Measurements from ENCODE around the gene SERPINB2.
A peak's percentile ranks its signal among the peaks of the same experiment; 100 is the strongest.
"Not testable (repeated sequence)": the region's sequence is repeated elsewhere in the genome, so short reads cannot be mapped to it uniquely, and the experiment has no call there.

SERPINB2 gene

DNA sequence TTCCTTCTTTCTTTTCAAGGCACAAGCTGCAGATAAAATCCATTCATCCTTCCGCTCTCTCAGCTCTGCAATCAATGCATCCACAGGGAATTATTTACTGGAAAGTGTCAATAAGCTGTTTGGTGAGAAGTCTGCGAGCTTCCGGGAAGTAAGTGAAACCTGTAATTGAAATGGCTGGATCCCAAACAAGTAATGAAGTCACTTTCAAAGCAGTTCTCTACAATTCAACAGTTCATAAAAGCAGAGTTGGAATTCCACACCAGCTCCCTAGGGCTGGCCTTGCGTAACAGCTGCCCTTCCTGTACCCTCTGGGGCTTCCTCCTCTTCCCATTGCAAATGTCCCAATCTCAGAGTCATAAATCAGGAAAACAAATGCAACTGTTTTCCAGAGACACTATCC lies 9.6 kb downstream of the SERPINB2 start:
- Mint-ChIP-seq H3K4me1 (no peaks in the 10 kb centered on the region), H3K36me3 (no peaks in the 10 kb centered on the region), H3K4me3 (no peak overlapping the region), H3K9me3 (no peaks in the 10 kb centered on the region), H3K27me3 (no peaks in the 10 kb centered on the region), H3K27ac (no peak overlapping the region)
- ATAC-seq (replicated peaks), result no peak
- no peak for DNase-seq

DNA sequence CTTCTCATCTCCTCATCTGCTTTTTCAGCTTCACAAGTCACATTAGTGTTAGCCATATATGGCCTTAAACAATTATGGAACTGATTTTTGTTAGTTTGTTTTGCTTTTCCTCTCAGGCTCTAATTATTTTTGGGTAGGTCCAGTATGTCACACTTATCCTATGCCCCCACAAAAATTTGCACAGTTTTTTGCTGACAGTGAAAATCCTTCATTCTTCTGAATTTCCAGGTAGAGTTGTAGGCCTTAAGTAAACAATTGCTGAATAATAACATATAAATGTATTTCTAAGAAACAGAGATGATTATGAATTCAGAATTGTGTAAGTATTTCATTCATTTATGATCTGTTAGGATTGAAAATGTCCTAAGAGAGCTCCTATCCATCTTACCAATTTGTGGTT lies 11.7 kb downstream of the SERPINB2 start:
- Mint-ChIP-seq H3K4me1 (no peaks in the 10 kb centered on the region), H3K4me3 (no peak overlapping the region), H3K27ac (no peak overlapping the region), H3K9me3 (no peaks in the 10 kb centered on the region), H3K36me3 (no peaks in the 10 kb centered on the region), H3K27me3 (no peaks in the 10 kb centered on the region)
- DNase-seq (no peak), ATAC-seq (replicated peaks) (no peak)

DNA sequence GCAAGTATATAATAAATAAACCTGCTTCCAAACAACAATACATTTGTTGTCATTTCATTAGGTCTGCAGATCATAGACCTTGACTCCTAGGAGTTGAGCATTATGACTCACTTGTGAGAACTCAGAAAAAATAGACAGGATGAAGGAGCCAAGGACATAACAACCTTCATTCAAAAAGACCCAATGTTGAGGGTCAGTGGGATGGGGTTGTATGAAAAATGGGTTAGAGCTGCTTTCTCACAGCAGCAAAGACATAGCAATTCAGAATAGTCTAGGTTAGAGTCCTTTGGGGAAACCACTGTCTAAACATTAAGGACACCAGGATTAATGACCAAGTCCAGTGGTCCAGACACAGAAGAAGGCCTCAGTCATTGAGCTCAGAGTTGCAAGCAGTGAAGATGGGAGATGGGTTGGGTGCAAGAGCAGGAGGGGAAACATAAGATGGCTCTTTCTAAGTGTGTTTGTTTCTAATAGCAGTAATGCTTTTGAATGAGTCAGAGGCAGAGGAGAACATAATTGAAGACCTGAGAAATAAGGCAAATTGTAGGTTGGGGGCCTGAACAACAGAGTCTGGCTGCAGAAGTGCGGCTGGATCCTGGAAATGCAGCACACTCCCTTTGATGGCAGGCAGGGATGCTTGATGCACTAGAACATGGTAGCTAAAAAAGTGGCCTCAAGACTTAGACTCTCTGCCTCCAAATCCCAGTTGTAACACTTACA lies 16.5 kb downstream of the SERPINB2 start:
- no peak for DNase-seq
- H3K9me3 Mint-ChIP-seq, result peaks cover 2 to 5% of the 10 kb centered on the region in 2 donors
- H3K4me1 Mint-ChIP-seq, result peaks cover 2 to 10% of the 10 kb centered on the region in 2 donors
- no peak for ATAC-seq (replicated peaks)
- H3K27me3 Mint-ChIP-seq, result no peaks in the 10 kb centered on the region
- H3K36me3 Mint-ChIP-seq, result no peaks in the 10 kb centered on the region
- no peak overlapping the region for H3K27ac Mint-ChIP-seq
- H3K4me3 Mint-ChIP-seq, result no peak overlapping the region

DNA sequence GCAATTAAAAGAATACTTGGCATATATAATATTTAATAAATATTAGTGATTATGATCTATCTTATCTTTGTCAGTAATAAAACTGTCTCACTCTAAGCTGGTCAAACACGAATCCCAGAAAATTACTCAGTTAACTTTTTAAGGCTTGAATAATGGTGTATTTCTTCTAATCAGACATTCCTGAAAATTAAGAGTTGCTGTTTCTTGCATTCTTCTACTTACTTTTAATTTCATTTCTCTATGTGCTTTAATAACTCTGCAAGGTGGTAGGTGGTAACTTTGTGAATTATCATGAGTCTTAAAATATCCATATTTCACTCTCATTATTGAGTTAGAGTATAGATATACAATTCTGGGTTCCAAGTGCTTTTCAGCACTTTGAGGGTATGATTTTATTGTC lies 17.2 kb downstream of the SERPINB2 start:
- H3K9me3 Mint-ChIP-seq, result peaks cover 2 to 5% of the 10 kb centered on the region in 2 donors
- H3K27ac Mint-ChIP-seq, result no peak overlapping the region
- ATAC-seq (replicated peaks) (no peak), DNase-seq (no peak)
- no peak overlapping the region for H3K4me3 Mint-ChIP-seq
- no peaks in the 10 kb centered on the region for H3K36me3 Mint-ChIP-seq
- H3K27me3 Mint-ChIP-seq, result no peaks in the 10 kb centered on the region
- H3K4me1 Mint-ChIP-seq, result peaks cover 2 to 10% of the 10 kb centered on the region in 2 donors

DNA sequence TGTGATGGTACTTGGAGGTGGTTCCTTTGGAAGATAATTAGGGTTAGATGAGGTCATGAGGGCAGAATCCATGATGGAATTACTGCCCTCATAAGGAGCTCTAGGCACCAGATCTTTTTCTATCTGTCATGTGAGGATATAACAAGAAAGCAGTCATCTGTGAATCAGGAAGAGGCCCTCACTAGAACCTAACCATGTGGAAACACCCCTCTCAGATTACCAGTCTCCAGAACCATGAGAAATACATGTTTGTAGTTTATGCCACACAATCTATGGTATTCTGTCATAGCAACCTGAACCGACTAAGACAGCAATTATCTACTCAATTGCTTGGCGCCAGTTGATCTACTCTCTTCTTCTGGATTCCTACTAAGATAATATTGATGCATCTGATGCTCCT lies 17.9 kb downstream of the SERPINB2 start:
- no peak for ATAC-seq (replicated peaks)
- Mint-ChIP-seq H3K27ac (no peak overlapping the region), H3K27me3 (no peaks in the 10 kb centered on the region), H3K36me3 (no peaks in the 10 kb centered on the region), H3K9me3 (peaks cover 2 to 5% of the 10 kb centered on the region in 2 donors), H3K4me1 (peaks cover 2 to 10% of the 10 kb centered on the region in 2 donors), H3K4me3 (no peak overlapping the region)
- no peak for DNase-seq

DNA sequence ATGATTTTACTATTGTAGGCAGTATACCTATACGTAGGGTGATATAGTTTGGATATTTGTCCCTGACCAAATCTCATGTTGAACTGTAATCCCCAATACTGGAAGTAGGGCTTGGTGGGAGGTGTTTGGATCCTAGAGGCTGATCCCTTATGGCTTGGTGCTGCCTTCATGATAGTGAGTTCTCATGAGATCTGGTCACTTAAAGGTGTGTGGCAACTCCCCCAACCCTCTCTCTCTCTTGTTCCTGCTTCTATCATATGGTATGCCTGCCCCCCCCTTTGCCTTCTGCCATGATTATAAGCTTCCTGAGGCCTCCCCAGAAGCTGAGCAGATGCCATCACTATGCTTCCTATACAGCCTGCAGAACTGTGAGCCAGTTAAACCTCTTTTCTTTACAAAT lies 18.6 kb downstream of the SERPINB2 start:
- Mint-ChIP-seq H3K9me3 (peaks cover 2 to 5% of the 10 kb centered on the region in 2 donors), H3K27me3 (no peaks in the 10 kb centered on the region), H3K27ac (no peak overlapping the region), H3K36me3 (no peaks in the 10 kb centered on the region), H3K4me3 (no peak overlapping the region), H3K4me1 (peaks cover 2 to 10% of the 10 kb centered on the region in 2 donors)
- DNase-seq (no peak), ATAC-seq (replicated peaks) (no peak)

DNA sequence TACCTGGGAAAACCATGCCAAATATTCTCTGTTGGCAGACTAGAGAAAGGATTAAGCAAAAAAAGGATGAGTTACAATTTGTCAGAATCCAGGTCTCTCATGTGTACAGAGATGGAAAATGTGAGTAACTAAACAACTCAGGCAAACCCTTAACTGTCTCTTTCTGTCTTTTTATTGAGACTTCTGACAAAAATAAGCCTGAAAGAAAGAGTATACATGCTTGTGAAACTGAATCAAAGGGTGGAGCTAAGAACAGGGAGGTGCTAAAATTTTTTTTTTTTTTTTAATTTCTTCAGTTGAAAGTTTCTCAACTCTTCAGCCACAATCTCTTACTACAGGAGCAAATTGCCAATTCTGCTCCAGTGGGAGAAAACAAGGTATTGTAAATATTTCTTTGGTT lies 20.2 kb downstream of the SERPINB2 start, which contains the start of gene SERPINB10:
Gene SERPINB10 (plus strand): TSS at position 295 of the 400 bp plus-strand sequence. CDS start 7,553 bp downstream, outside the sequence.
- H3K9me3 Mint-ChIP-seq, result peaks cover 2 to 5% of the 10 kb centered on the region in 2 donors
- peaks cover 2 to 10% of the 10 kb centered on the region in 2 donors for H3K4me1 Mint-ChIP-seq
- no peaks in the 10 kb centered on the region for H3K27me3 Mint-ChIP-seq
- no peak within 1 kb of the TSS for H3K27ac Mint-ChIP-seq
- peak in 1 of 2 donors; percentile 34 for ATAC-seq (replicated peaks)
- H3K36me3 Mint-ChIP-seq, result no peaks in the 10 kb centered on the region
- no peak for DNase-seq
- H3K4me3 Mint-ChIP-seq, result no peak within 1 kb of the TSS

DNA sequence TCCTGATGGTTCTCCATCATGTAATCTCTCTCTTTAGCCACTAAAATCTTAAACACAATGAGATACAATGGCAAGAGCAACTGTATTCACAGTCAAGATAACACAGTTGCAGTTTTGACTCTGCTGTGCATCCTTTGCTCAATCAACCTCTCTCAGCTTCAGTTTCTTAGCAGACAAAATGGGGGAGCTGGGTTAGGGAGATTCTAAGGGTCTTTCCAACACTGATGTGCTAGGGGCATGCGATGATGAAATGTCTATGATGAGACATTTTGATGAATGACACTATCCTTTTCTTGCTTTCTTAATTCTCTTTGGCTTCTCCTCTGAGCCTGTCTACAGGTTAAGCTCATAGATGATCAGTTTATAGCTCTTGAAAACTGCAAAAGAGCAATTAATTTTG lies 21.4 kb downstream of the SERPINB2 start:
- H3K4me1 Mint-ChIP-seq, result peaks cover 2 to 10% of the 10 kb centered on the region in 2 donors
- no peak for ATAC-seq (replicated peaks)
- H3K9me3 Mint-ChIP-seq, result peaks cover 2 to 5% of the 10 kb centered on the region in 2 donors
- peaks cover 0 to 6% of the 10 kb centered on the region in 2 donors for H3K27me3 Mint-ChIP-seq
- H3K4me3 Mint-ChIP-seq, result no peak overlapping the region
- no peaks in the 10 kb centered on the region for H3K36me3 Mint-ChIP-seq
- H3K27ac Mint-ChIP-seq, result no peak overlapping the region
- DNase-seq, result no peak

DNA sequence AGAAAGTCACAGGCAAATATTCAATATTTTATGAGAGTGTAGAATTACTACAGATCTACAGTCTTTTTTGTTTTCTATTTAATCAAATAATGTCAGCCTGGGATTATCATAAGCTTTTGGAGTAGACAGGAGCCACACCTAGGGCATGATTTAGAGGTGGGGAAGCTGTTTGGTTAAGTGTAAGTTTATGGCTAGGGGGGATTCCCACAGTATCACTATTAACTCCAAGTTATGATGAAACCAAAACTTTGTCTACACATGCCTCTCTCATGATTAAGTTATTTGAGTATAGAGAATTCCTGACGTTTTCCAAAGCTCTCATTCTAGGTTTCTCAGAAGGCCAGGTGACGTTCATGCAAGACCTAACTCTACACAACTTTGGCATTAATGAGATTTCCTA lies 22.4 kb downstream of the SERPINB2 start:
- peaks cover 2 to 10% of the 10 kb centered on the region in 2 donors for H3K4me1 Mint-ChIP-seq
- no peaks in the 10 kb centered on the region for H3K36me3 Mint-ChIP-seq
- no peak for DNase-seq
- H3K9me3 Mint-ChIP-seq, result peaks cover 2 to 5% of the 10 kb centered on the region in 2 donors
- ATAC-seq (replicated peaks), result no peak
- no peak overlapping the region for H3K4me3 Mint-ChIP-seq
- peaks cover 0 to 13% of the 10 kb centered on the region in 2 donors for H3K27me3 Mint-ChIP-seq
- no peak overlapping the region for H3K27ac Mint-ChIP-seq

DNA sequence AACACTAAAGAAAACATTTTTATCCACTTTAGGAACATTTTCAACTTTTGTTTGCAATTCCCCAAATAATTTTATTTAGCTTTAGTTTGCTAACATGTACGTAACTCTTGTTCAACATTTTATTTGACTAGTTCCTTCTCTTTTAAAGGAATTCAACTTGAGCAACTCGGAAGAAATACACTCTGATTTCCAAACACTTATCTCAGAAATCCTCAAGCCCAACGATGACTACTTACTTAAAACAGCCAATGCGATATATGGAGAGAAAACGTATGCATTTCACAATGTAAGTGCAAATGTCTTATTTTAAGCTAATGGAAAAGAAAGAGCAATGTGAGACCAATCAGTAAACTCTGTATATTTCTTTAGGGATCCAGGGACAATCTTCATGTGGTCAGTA lies 30.3 kb downstream of the SERPINB2 start:
- no peaks in the 10 kb centered on the region for H3K4me1 Mint-ChIP-seq
- no peak for ATAC-seq (replicated peaks)
- DNase-seq, result no peak
- no peaks in the 10 kb centered on the region for H3K9me3 Mint-ChIP-seq
- H3K4me3 Mint-ChIP-seq, result no peak overlapping the region
- no peaks in the 10 kb centered on the region for H3K36me3 Mint-ChIP-seq
- H3K27me3 Mint-ChIP-seq, result peaks cover 15 to 28% of the 10 kb centered on the region in 2 donors
- no peak overlapping the region for H3K27ac Mint-ChIP-seq

DNA sequence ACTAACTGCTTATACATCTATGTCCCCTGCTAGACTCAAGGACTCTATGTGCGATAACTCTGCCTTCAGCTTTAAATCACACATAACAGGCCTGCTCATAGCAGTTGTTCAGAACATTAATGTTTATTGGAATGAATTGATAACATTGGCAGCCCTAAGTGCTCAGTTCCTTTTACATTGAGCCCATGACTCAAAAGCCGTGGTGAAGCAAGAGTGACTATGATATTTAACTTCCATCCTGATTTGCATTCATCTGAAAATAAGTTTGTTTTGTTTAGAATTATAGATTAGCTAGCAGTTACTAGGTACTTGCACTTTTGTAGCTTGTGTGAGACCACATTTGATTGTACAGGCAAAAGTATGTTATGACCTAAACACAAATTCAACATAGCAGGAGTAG lies 34.5 kb downstream of the SERPINB2 start:
- Mint-ChIP-seq H3K36me3 (no peaks in the 10 kb centered on the region), H3K9me3 (no peaks in the 10 kb centered on the region)
- ATAC-seq (replicated peaks), result no peak

DNA sequence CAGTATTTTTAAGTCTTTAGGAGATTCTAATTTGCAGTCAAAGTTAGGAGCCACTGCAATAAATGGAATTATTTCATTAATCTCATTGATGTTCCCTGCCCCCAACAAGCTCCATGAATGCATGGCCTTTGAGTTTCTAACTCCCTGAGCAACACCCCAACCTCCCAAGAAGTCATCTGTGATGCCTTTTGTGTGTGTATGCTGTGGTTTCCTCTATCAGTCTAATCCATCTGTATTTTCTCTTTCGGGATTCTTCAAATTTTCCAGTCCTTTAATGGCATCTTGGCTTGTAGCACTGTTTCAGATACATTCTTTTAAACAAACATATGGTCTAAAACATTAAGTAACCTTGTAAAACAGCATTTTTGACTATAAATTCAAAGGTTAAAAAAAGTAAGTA lies 37.0 kb downstream of the SERPINB2 start:
- Mint-ChIP-seq H3K9me3 (no peaks in the 10 kb centered on the region), H3K27ac (no peak overlapping the region), H3K4me1 (peaks cover 3 to 6% of the 10 kb centered on the region in 2 donors), H3K36me3 (no peaks in the 10 kb centered on the region), H3K27me3 (peaks cover 12 to 15% of the 10 kb centered on the region in 2 donors), H3K4me3 (no peak overlapping the region)
- DNase-seq (no peak), ATAC-seq (replicated peaks) (no peak)

More for the DNA sequence above, 34.5 kb downstream of the SERPINB2 start:
- Mint-ChIP-seq H3K27me3 (peaks cover 22 to 25% of the 10 kb centered on the region in 2 donors), H3K27ac (no peak overlapping the region), H3K4me1 (no peaks in the 10 kb centered on the region), H3K4me3 (no peak overlapping the region)
- no peak for DNase-seq

DNA sequence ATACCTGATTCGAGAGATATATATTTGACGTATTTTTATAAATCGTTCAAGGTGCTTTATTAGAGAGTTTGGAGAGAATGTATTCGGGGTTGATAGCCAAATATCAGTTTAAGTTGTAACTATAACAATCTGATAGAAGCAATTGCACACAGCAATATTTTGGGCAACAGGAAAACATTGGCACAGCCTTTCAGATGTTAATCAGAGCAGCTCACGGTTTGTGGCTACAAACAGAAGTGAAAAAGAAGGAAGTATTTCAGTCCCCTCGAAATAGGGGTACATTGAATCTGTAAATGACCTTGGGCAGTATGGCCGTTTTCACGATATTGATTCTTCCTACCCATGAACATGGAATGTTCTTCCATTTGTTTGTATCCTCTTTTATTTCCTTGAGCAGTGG lies 40.8 kb downstream of the SERPINB2 start:
- Mint-ChIP-seq H3K27me3 (peaks cover 7 to 10% of the 10 kb centered on the region in 2 donors), H3K27ac (no peak overlapping the region), H3K9me3 (no peaks in the 10 kb centered on the region), H3K4me1 (peaks cover 3 to 6% of the 10 kb centered on the region in 2 donors), H3K36me3 (no peaks in the 10 kb centered on the region), H3K4me3 (no peak overlapping the region)
- ATAC-seq (replicated peaks) (no peak), DNase-seq (no peak)

DNA sequence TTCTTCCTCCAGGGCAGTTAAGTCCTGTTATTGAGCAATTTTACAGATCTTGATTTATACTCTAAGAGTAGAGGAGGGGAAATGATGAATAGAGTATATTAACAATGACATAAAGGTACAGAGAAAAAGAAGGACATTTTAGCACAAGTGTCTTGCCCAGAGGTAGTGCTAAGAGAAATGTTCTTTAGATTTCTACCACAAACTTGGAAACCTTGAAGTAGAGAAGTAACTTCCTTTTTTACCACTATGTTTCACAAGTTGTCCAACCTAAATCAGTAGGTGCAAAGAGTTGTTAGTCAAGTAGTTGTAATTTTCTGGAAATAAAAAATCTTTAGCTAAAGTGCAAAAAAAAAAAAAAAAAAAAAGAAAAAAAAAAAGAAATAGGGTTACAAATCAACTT lies 41.9 kb downstream of the SERPINB2 start:
- DNase-seq; H3K9me3 Mint-ChIP-seq; H3K4me3 Mint-ChIP-seq; ATAC-seq (replicated peaks); H3K36me3 Mint-ChIP-seq; H3K4me1 Mint-ChIP-seq; H3K27me3 Mint-ChIP-seq; H3K27ac Mint-ChIP-seq: not testable (repeated sequence)

DNA sequence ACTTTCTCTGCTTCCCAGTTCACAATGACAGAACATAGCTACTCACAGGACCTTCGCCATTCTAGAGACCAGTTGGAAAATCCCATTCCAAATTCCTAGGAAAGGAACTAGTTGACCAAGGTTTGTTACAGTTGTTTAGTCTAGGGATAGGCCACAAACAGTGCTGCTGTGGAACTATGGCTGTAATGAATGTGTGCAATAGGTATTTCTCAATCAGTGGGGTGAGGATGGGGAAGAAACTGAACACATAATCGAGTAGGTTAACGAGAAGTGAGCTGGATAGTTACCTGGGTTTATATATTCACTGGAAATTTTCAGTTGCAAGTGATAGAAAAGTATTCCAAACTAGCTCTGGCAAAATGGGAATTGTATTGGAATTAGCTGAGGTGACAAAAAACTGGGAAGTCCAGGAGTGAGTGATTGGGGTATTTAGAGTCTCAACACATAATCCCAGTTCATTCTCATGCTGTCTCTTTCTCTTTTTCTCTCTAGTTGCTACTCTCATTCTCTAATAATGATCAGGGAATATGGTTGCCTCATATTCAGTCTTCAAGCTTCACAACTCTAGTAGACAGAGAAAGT lies 43.4 kb downstream of the SERPINB2 start:
- H3K27me3 Mint-ChIP-seq, result no peaks in the 10 kb centered on the region
- H3K4me1 Mint-ChIP-seq, result peaks cover 3 to 6% of the 10 kb centered on the region in 2 donors
- H3K9me3 Mint-ChIP-seq, result no peaks in the 10 kb centered on the region
- no peak for ATAC-seq (replicated peaks)
- no peak overlapping the region for H3K4me3 Mint-ChIP-seq
- DNase-seq, result no peak
- no peak overlapping the region for H3K27ac Mint-ChIP-seq
- no peaks in the 10 kb centered on the region for H3K36me3 Mint-ChIP-seq

Measured in stimulated activated naive B cell treated with anti-CD40 and anti-IgM and Interleukin-4, amounts not matched to agents 10 μg/mL and 1 μg/mL and 100 μg/mL, for 72 hours (primary cell).